Measurements from ENCODE around the gene HTN3.
"Not testable (repeated sequence)": the region's sequence is repeated elsewhere in the genome, so short reads cannot be mapped to it uniquely, and the experiment has no call there.

The HTN3 gene

DNA sequence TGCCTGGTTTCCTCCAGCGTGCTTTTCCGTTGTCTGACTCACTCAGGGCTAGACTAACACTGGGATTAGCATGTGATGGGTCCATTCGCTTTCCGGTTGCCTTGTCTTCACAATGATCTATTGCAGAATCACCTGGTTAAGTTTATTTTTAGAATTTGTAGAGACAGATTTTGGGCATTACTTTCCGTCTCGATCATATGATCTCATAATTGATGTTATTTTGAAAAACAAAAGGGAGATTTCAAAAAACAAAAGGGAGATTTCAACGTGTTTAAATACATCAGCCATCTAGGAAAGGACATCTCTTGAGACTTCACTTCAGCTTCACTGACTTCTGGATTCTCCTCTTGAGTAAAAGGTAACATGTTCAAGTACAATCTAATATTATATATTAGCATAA lies at the start of gene HTN3:
HTN3 (plus strand) TSS at position 301 of the 400 bp plus-strand sequence. CDS start 2,282 bp downstream, outside the sequence.
- H3K27ac ChIP-seq; H3K9ac ChIP-seq (ENCODE audit: insufficient read length); DNase-seq (ENCODE audit: low read depth, low spot score); H3K4me3 ChIP-seq; H3K9me3 ChIP-seq (ENCODE audit: low read depth, low read length); H3K36me3 ChIP-seq (ENCODE audit: insufficient read depth, low read length): not testable (repeated sequence)

DNA sequence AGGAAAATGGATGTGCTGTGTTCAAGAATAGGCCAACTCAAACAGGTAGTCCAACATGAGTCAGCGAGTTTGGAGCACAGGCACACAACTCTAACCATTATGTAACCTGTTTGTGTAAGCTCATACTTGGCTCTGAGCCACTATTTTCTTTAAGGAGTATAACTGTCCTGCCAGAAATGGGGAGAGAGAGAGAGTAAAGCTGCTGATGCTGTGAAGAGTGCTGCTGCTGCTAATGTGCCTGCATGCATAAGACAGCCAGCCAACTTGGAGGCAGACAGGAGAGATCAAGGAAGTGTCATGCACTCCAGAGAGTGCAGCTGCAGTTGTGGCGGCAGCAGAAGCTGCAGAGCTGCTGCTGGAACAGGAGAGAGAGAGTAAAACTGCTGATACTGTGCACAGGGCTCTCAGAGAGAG lies 44.2 kb upstream of the HTN3 start:
- TF ChIP-seq EZH2 (IDR thresholded peaks at IDR 0.05) (no peak), FOXP2 (optimal IDR thresholded peaks at IDR 0.05; ENCODE audit: control extremely low read depth, extremely low read length, insufficient read depth) (no peak), POLR2AphosphoS5 (IDR thresholded peaks at IDR 0.05; ENCODE audit: borderline replicate concordance, low read depth, low read length) (no peak)
- no peak for DNase-seq (ENCODE audit: low read depth, low spot score)
- H3K9ac ChIP-seq (ENCODE audit: insufficient read length), result no peak overlapping the region
- H3K36me3 ChIP-seq (ENCODE audit: insufficient read depth, low read length), result no peaks in the 10 kb centered on the region
- no peak overlapping the region for H3K4me3 ChIP-seq
- H3K27ac ChIP-seq, result no peak overlapping the region
- H3K9me3 ChIP-seq (ENCODE audit: low read depth, low read length), result no peaks in the 10 kb centered on the region

DNA sequence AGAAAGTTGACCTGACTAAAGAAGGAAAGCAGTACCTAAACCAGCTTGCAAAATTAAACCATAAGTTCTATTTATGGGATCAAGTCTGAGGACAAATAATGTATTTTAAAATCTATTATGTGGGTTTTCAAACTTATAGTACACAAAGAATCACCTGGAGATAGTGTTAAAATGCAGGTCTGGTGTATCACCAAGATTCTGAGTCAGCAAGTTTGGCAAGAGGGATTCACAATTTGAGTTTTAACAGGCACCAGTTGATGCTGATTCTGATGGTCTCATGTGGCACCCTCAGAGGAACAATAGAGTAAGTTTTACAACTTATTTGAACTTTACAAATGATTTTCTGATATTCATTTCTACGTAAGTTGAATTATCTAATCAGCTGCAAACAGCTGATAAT lies 41.6 kb upstream of the HTN3 start:
- no peak for DNase-seq (ENCODE audit: low read depth, low spot score)
- no peak for TF ChIP-seq EZH2 (IDR thresholded peaks at IDR 0.05)
- Histone ChIP-seq H3K9me3 (ENCODE audit: low read depth, low read length) (no peaks in the 10 kb centered on the region), H3K4me3 (no peak overlapping the region), H3K27ac (no peak overlapping the region), H3K36me3 (ENCODE audit: insufficient read depth, low read length) (no peaks in the 10 kb centered on the region), H3K9ac (ENCODE audit: insufficient read length) (no peak overlapping the region)

DNA sequence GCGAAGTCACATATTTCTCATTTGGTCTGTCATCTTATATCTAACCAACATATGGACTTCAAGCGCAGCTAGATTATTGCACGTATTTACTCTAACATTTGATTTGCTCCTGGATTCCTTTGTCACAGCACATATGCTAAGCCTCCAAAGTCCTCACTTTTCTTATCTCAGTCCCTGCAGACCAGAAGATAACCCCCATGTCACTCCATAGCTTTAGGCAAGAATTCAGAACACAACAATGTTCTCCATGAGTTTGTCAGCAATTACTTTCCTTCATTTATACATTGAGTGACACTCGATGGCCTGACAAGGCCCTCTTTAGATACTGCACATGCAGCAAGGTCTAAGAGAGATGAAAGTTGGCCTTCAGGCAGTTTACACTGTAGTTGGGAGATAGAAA lies 37.2 kb upstream of the HTN3 start:
- Histone ChIP-seq H3K4me3 (no peak overlapping the region), H3K27ac (no peak overlapping the region), H3K9me3 (ENCODE audit: low read depth, low read length) (no peaks in the 10 kb centered on the region), H3K36me3 (ENCODE audit: insufficient read depth, low read length) (no peaks in the 10 kb centered on the region), H3K9ac (ENCODE audit: insufficient read length) (no peak overlapping the region)
- TF ChIP-seq POLR2AphosphoS5 (IDR thresholded peaks at IDR 0.05; ENCODE audit: borderline replicate concordance, low read depth, low read length) (no peak), EZH2 (IDR thresholded peaks at IDR 0.05) (no peak), FOXP2 (optimal IDR thresholded peaks at IDR 0.05; ENCODE audit: control extremely low read depth, extremely low read length, insufficient read depth) (no peak)
- DNase-seq (ENCODE audit: low read depth, low spot score), result no peak

GRCh38 chr4:69994782-69995181 lies 33.5 kb upstream of the HTN3 start:
- TF ChIP-seq POLR2AphosphoS5 (IDR thresholded peaks at IDR 0.05; ENCODE audit: borderline replicate concordance, low read depth, low read length) (no peak), FOXP2 (optimal IDR thresholded peaks at IDR 0.05; ENCODE audit: control extremely low read depth, extremely low read length, insufficient read depth) (no peak), EZH2 (IDR thresholded peaks at IDR 0.05) (no peak)
- Histone ChIP-seq H3K27ac (no peak overlapping the region), H3K9me3 (ENCODE audit: low read depth, low read length) (no peaks in the 10 kb centered on the region), H3K36me3 (ENCODE audit: insufficient read depth, low read length) (no peaks in the 10 kb centered on the region), H3K4me3 (no peak overlapping the region), H3K9ac (ENCODE audit: insufficient read length) (no peak overlapping the region)
- DNase-seq (ENCODE audit: low read depth, low spot score), result no peak

GRCh38 chr4:69995526-69996016 lies 32.7 kb upstream of the HTN3 start, which contains the start of gene STATH:
STATH (plus strand) TSS chr4:69995966; CDS start chr4:69998438, 2,472 bp downstream.
- no peak for DNase-seq (ENCODE audit: low read depth, low spot score)
- H3K9me3 ChIP-seq (ENCODE audit: low read depth, low read length), result no peaks in the 10 kb centered on the region

GRCh38 chr4:69999420-69999819 lies 28.8 kb upstream of the HTN3 start:
- H3K36me3 ChIP-seq (ENCODE audit: insufficient read depth, low read length), result no peaks in the 10 kb centered on the region
- no peak overlapping the region for H3K4me3 ChIP-seq
- H3K9ac ChIP-seq (ENCODE audit: insufficient read length), result no peak overlapping the region
- no peak for DNase-seq (ENCODE audit: low read depth, low spot score)
- H3K27ac ChIP-seq, result no peak overlapping the region
- no peaks in the 10 kb centered on the region for H3K9me3 ChIP-seq (ENCODE audit: low read depth, low read length)
- no peak for TF ChIP-seq FOXP2 (optimal IDR thresholded peaks at IDR 0.05; ENCODE audit: control extremely low read depth, extremely low read length, insufficient read depth)
- TF ChIP-seq POLR2AphosphoS5 (IDR thresholded peaks at IDR 0.05; ENCODE audit: borderline replicate concordance, low read depth, low read length), result no peak
- no peak for TF ChIP-seq EZH2 (IDR thresholded peaks at IDR 0.05)

More at GRCh38 chr4:69995526-69996016, 32.7 kb upstream of the HTN3 start, which contains the start of gene STATH:
- TF ChIP-seq FOXP2 (optimal IDR thresholded peaks at IDR 0.05; ENCODE audit: control extremely low read depth, extremely low read length, insufficient read depth), result no peak
- no peak for TF ChIP-seq EZH2 (IDR thresholded peaks at IDR 0.05)
- no peak for TF ChIP-seq POLR2AphosphoS5 (IDR thresholded peaks at IDR 0.05; ENCODE audit: borderline replicate concordance, low read depth, low read length)
- no peak within 1 kb of the TSS for H3K4me3 ChIP-seq
- no peaks in the 10 kb centered on the region for H3K36me3 ChIP-seq (ENCODE audit: insufficient read depth, low read length)
- H3K27ac ChIP-seq, result no peak within 1 kb of the TSS
- no peak within 1 kb of the TSS for H3K9ac ChIP-seq (ENCODE audit: insufficient read length)

DNA sequence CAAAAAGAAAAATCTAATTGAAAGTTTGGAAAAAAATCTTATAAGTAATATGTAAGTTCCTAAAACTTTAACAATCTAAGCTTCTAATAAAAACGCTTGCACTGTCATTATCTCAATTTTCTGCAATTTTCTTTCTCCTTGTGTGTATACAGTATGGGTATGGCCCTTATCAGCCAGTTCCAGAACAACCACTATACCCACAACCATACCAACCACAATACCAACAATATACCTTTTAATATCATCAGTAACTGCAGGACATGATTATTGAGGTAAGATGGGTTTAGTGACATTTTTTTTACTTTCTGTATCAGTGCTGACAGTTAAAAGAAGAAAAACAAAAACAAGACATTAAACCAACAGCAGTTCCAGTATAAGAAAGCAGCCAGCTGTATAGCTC lies 27.5 kb upstream of the HTN3 start:
- Histone ChIP-seq H3K4me3 (no peak overlapping the region), H3K27ac (no peak overlapping the region), H3K36me3 (ENCODE audit: insufficient read depth, low read length) (no peaks in the 10 kb centered on the region), H3K9ac (ENCODE audit: insufficient read length) (no peak overlapping the region), H3K9me3 (ENCODE audit: low read depth, low read length) (no peaks in the 10 kb centered on the region)
- TF ChIP-seq POLR2AphosphoS5 (IDR thresholded peaks at IDR 0.05; ENCODE audit: borderline replicate concordance, low read depth, low read length) (no peak), FOXP2 (optimal IDR thresholded peaks at IDR 0.05; ENCODE audit: control extremely low read depth, extremely low read length, insufficient read depth) (no peak), EZH2 (IDR thresholded peaks at IDR 0.05) (no peak)
- no peak for DNase-seq (ENCODE audit: low read depth, low spot score)

GRCh38 chr4:70002507-70002906 lies 25.8 kb upstream of the HTN3 start:
- Histone ChIP-seq H3K36me3 (ENCODE audit: insufficient read depth, low read length) (no peaks in the 10 kb centered on the region), H3K4me3 (no peak overlapping the region), H3K27ac (no peak overlapping the region), H3K9me3 (ENCODE audit: low read depth, low read length) (no peaks in the 10 kb centered on the region), H3K9ac (ENCODE audit: insufficient read length) (no peak overlapping the region)
- no peak for DNase-seq (ENCODE audit: low read depth, low spot score)
- TF ChIP-seq FOXP2 (optimal IDR thresholded peaks at IDR 0.05; ENCODE audit: control extremely low read depth, extremely low read length, insufficient read depth), result no peak
- no peak for TF ChIP-seq EZH2 (IDR thresholded peaks at IDR 0.05)
- TF ChIP-seq POLR2AphosphoS5 (IDR thresholded peaks at IDR 0.05; ENCODE audit: borderline replicate concordance, low read depth, low read length), result no peak

Measured in SK-N-MC (cell line).